Measurements from ENCODE around the gene DDX46.

DDX46 gene

GRCh38 chr5:134878403-134878802 lies 119.8 kb downstream of the DDX46 start:
- POLR2A ChIA-PET = no interaction called here
- TF ChIP-seq CTCF (IDR thresholded peaks at IDR 0.05; ENCODE audit: control extremely low read depth, extremely low read depth, low read depth, missing control alignments) = no peak
- CTCF ChIA-PET = interaction anchor here (3.2 kb wide), 1 partner anchor 26 kb away, joined by 13 read pairs; the partner anchor contains the start of gene PCBD2
- DNase-seq (ENCODE audit: extremely low spot score) = no peak

- CTCF ChIA-PET = interaction anchor here (1.4 to 3.2 kb wide), 2 partner anchors 14 to 25 kb away, joined by 4 to 13 read pairs; partner anchors contain the start of gene PCBD2
- DNase-seq (ENCODE audit: extremely low spot score) = no peak
- TF ChIP-seq CTCF (IDR thresholded peaks at IDR 0.05; ENCODE audit: control extremely low read depth, extremely low read depth, low read depth, missing control alignments) = no peak
- POLR2A ChIA-PET = interaction anchor here (0.7 kb wide), 1 partner anchor 14 kb away, joined by 6 read pairs; no protein-coding TSS in a partner anchor
These were observed 120.9 kb downstream of the DDX46 start for GRCh38 chr5:134879456-134879855.
